Right atrium auricular region (tissue), 2 donors: ENCODE results near the gene UNC5C. TPM values are rescaled to one million over a fixed set of nuclear protein-coding genes. Genes with fewer than 3 reads are reported as not detected.

Source experiments
- DNase-seq: peaks from one replicate; pipeline ENCODE4 v3.0.0-alpha.2; 2019; ENCODE audit warnings: low spot score
- H3K27ac ChIP-seq, 2 donors: fragments of 200-600 bp; sonication (generic); 1 replicate in 1 of 2; 2 replicates in 1 of 2; pipeline ENCODE4 v1.5.1; 2016 to 2019
- H3K27me3 ChIP-seq, 2 donors: fragments of 200-600 bp; sonication (generic); one replicate each; pipeline versions ENCODE4 v1.5.1 to v1.6.0; 2017 to 2019
- H3K36me3 ChIP-seq: fragments of 200-600 bp; sonication (generic); one replicate; pipeline ENCODE4 v1.5.1; 2016
- H3K4me1 ChIP-seq, 2 donors: fragments of 200-600 bp; sonication (generic); one replicate each; pipeline versions ENCODE4 v1.5.1 to v1.6.0; 2017 to 2019
- H3K4me3 ChIP-seq, 2 donors: fragments of 200-600 bp; sonication (generic); 1 replicate in 1 of 2; 2 replicates in 1 of 2; pipeline ENCODE4 v1.5.1; 2017 to 2019; ENCODE audit warnings: mild to moderate bottlenecking in 1 of 2, moderate library complexity in 1 of 2
- H3K9me3 ChIP-seq, 2 donors: fragments of 200-600 bp; sonication (generic); one replicate each; pipeline ENCODE4 v1.5.1; 2019
- CTCF ChIP-seq, 2 donors: fragments of 200-600 bp; sonication (generic); IDR thresholded peaks; one replicate each; pipeline ENCODE4 v1.5.1; 2019; ENCODE audit warnings: antibody characterized with exemption in 2 of 2
- total RNA-seq, 2 donors: library from RNA; depleted of rRNA; stranded (reverse); fragments of >200 nt; gene quantifications; one replicate each; pipeline ENCODE4 v1.1.0, GENCODE V29; 2016

The UNC5C gene
- total RNA-seq, 2 donors from 2014 or later = 3.8 to 4.6 TPM

DNA sequence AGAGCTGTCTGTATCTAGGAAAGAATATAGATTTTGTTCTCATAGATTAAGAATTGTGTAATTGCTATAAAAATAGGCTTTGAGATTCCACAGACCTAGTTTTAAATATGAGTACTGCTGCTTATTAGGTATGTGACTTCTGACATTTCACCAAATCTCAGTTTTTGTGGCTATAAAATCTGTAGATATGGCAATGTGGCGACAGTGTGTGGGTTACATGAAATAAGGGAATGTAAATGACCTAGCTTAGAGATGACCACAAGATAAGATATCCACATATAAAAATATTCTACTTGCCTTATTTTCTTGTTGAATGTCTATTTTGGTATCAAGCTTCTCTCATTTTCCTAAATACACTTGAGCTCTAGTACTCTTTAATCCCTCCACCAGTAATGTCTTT lies 193.8 kb downstream of the UNC5C start:
- no peaks in the 10 kb centered on the region for H3K27me3 ChIP-seq
- H3K4me3 ChIP-seq = no peak overlapping the region
- no peaks in the 10 kb centered on the region for H3K36me3 ChIP-seq
- no peaks in the 10 kb centered on the region for H3K4me1 ChIP-seq
- H3K27ac ChIP-seq = no peak overlapping the region
- no peak for DNase-seq
- no peak for TF ChIP-seq CTCF (IDR thresholded peaks at IDR 0.05)
- no peaks in the 10 kb centered on the region for H3K9me3 ChIP-seq

DNA sequence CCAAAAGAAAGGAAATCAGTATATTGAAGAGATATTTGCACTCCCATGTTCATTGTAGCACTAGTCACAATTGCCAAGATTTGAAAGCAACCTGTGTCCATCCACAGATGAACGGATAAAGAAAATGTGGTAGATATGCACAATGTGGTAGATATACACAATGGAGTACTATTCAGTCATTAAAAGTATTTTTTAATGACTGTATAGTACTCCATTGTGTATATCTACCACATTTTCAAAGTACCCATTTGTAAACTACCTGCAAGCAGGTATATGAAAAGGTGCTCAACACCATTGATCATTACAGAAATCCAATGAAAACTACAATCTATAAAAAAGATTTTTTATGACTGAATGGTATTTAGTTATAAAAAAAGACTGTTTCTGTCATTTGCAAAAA lies 200.4 kb downstream of the UNC5C start:
- Histone ChIP-seq H3K27ac (no peak overlapping the region), H3K4me3 (no peak overlapping the region), H3K4me1 (no peaks in the 10 kb centered on the region), H3K36me3 (no peaks in the 10 kb centered on the region), H3K9me3 (peaks cover 0 to 34% of the 10 kb centered on the region in 2 donors), H3K27me3 (no peaks in the 10 kb centered on the region)
- DNase-seq = no peak
- TF ChIP-seq CTCF (IDR thresholded peaks at IDR 0.05) = no peak

GRCh38 chr4:95343235-95343634 lies 205.5 kb downstream of the UNC5C start:
- H3K27ac ChIP-seq = no peak overlapping the region
- no peaks in the 10 kb centered on the region for H3K36me3 ChIP-seq
- TF ChIP-seq CTCF (IDR thresholded peaks at IDR 0.05) = no peak
- peaks cover 0 to 31% of the 10 kb centered on the region in 2 donors for H3K9me3 ChIP-seq
- no peaks in the 10 kb centered on the region for H3K4me1 ChIP-seq
- H3K27me3 ChIP-seq = no peaks in the 10 kb centered on the region
- no peak for DNase-seq
- no peak overlapping the region for H3K4me3 ChIP-seq

- Histone ChIP-seq H3K9me3 (peaks cover 0 to 3% of the 10 kb centered on the region in 2 donors), H3K27ac (no peak overlapping the region), H3K4me3 (no peak overlapping the region), H3K36me3 (no peaks in the 10 kb centered on the region), H3K27me3 (no peaks in the 10 kb centered on the region), H3K4me1 (no peaks in the 10 kb centered on the region)
- TF ChIP-seq CTCF (IDR thresholded peaks at IDR 0.05) = no peak
- no peak for DNase-seq
These were observed 208.6 kb downstream of the UNC5C start for GRCh38 chr4:95340191-95340590.

- peaks cover 0 to 5% of the 10 kb centered on the region in 2 donors for H3K9me3 ChIP-seq
- DNase-seq = no peak
- H3K4me3 ChIP-seq = no peak overlapping the region
- no peaks in the 10 kb centered on the region for H3K4me1 ChIP-seq
- H3K36me3 ChIP-seq = no peaks in the 10 kb centered on the region
- no peaks in the 10 kb centered on the region for H3K27me3 ChIP-seq
- TF ChIP-seq CTCF (IDR thresholded peaks at IDR 0.05) = no peak
- no peak overlapping the region for H3K27ac ChIP-seq
These were observed 223.1 kb downstream of the UNC5C start for GRCh38 chr4:95325665-95326064.

DNA sequence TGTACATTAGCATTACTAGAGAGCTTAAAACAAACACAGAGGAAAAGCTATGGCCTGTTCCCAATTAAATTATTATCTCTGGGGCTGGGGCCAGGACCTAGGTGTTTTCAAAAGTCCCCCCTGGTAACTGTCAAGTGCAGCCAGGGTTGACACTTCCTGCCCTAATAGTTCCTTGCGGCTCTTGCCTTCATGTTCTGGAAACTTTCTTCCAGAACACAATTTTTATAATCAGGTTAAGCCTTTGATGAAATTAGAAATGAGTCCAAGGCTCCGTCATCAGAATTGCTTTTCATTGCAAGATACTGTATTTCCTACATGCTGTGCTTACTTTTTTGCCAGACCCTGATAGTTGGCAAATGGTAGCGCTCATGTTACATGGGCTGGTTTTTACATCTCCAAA lies 229.6 kb downstream of the UNC5C start:
- no peak overlapping the region for H3K27ac ChIP-seq
- H3K27me3 ChIP-seq = no peaks in the 10 kb centered on the region
- no peaks in the 10 kb centered on the region for H3K36me3 ChIP-seq
- no peak overlapping the region for H3K4me3 ChIP-seq
- no peak for DNase-seq
- H3K4me1 ChIP-seq = no peaks in the 10 kb centered on the region
- H3K9me3 ChIP-seq = no peaks in the 10 kb centered on the region
- no peak for TF ChIP-seq CTCF (IDR thresholded peaks at IDR 0.05)
